HG03520 (cell line): ENCODE results near the gene DNAJB5.

Experiments
- ATAC-seq: cut with Tn5 transposase; IDR thresholded peaks from one replicate; pipeline ENCODE4 v1.9.1; 2021; ENCODE audit warnings: mild to moderate bottlenecking, moderate library complexity; ENCODE audit not compliant: unreplicated experiment

Gene DNAJB5

GRCh38 chr9:34983209-34983608 lies 6.3 kb upstream of the DNAJB5 start:
- ATAC-seq, result peak; percentile 37

GRCh38 chr9:34984049-34984448 lies 5.5 kb upstream of the DNAJB5 start:
- no peak for ATAC-seq

- ATAC-seq, result no peak
Observed at GRCh38 chr9:34985311-34985899, 4.1 kb upstream of the DNAJB5 start.

GRCh38 chr9:34986540-34987047 lies 3.0 kb upstream of the DNAJB5 start:
- ATAC-seq, result no peak

- no peak for ATAC-seq
Observed at GRCh38 chr9:34987160-34987901, 2.2 kb upstream of the DNAJB5 start.

- no peak for ATAC-seq
Observed at GRCh38 chr9:34988218-34989002, 1.1 kb upstream of the DNAJB5 start.

- ATAC-seq, result no peak
Observed at GRCh38 chr9:34989946-34990635, 546 bp downstream of the DNAJB5 start.

- ATAC-seq, result no peak
Observed at GRCh38 chr9:34990908-34991606, 1.5 kb downstream of the DNAJB5 start.

GRCh38 chr9:34991607-34992375 lies 2.2 kb downstream of the DNAJB5 start:
- no peak for ATAC-seq

- no peak for ATAC-seq
Observed at GRCh38 chr9:34992376-34992951, 2.9 kb downstream of the DNAJB5 start.

- ATAC-seq, result no peak
Observed at GRCh38 chr9:34993502-34994259, 4.1 kb downstream of the DNAJB5 start.

GRCh38 chr9:34994260-34994899 lies 4.8 kb downstream of the DNAJB5 start:
- no peak for ATAC-seq

GRCh38 chr9:34994900-34995669 lies 5.5 kb downstream of the DNAJB5 start:
- ATAC-seq, result no peak

GRCh38 chr9:34995670-34996060 lies 6.1 kb downstream of the DNAJB5 start:
- no peak for ATAC-seq

- no peak for ATAC-seq
Observed at GRCh38 chr9:34996181-34996904, 6.8 kb downstream of the DNAJB5 start.

GRCh38 chr9:34996905-34997279 lies 7.3 kb downstream of the DNAJB5 start:
- no peak for ATAC-seq

GRCh38 chr9:34997379-34997781 lies 7.8 kb downstream of the DNAJB5 start:
- no peak for ATAC-seq
